ENCODE measurements around the gene SMAD7.

GRCh38 chr18:48917579-48918517 lies 32.9 kb downstream of the SMAD7 start:
- no peak for TF ChIP-seq CTCF (conservative IDR thresholded peaks at IDR 0.05; ENCODE audit: low read depth, low read length)
- TF ChIP-seq EZH2 (IDR thresholded peaks at IDR 0.05; ENCODE audit: borderline replicate concordance, low read depth, low read length, poor library complexity, severe bottlenecking), result no peak

All from A673 (cell line).